ENCODE results near the gene NEUROD6.

The NEUROD6 gene

GRCh38 chr7:31362401-31362800 lies 21.9 kb upstream of the NEUROD6 start:
- H3K4me3 ChIP-seq (ENCODE audit: low read length in 2 of 2), result no peak overlapping the region
- no peak overlapping the region for H3K9ac ChIP-seq (ENCODE audit: low read length in 2 of 2)
- H3K27me3 ChIP-seq (ENCODE audit: control insufficient read depth in 1 of 2, insufficient read depth in 2 of 2, low read length in 2 of 2), result no peaks in the 10 kb centered on the region
- H3K4me1 ChIP-seq (ENCODE audit: control insufficient read depth, insufficient read depth, low read length), result no peaks in the 10 kb centered on the region
- no peak overlapping the region for H3K27ac ChIP-seq (ENCODE audit: low read length)
- H3K36me3 ChIP-seq (ENCODE audit: control insufficient read depth in 2 of 2, insufficient read depth in 2 of 2, low read length in 2 of 2), result no peaks in the 10 kb centered on the region
- no peaks in the 10 kb centered on the region for H3K9me3 ChIP-seq (ENCODE audit: control insufficient read depth in 2 of 2, low read length in 2 of 2)

DNA sequence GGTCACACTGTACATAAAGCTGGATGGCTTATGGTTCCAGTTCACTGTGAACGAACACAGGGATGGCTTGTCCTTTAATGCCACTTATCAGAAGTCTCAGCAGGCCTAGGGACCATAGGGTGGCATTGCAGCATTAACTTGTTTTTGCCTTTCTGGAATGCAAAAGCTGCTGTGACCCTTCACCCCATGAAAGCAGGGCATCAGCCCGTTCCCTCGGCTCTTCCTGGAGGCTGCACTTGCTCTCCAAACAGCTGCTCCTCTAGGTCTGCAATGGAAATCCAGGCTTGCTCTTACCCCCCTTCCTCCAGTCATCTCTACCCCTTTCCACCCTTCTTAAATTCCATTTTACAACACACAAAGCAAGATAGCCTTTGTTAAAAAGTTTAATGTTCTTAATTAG lies 17.9 kb upstream of the NEUROD6 start:
- H3K4me1 ChIP-seq (ENCODE audit: control insufficient read depth, insufficient read depth, low read length), result no peaks in the 10 kb centered on the region
- no peaks in the 10 kb centered on the region for H3K27me3 ChIP-seq (ENCODE audit: control insufficient read depth in 1 of 2, insufficient read depth in 2 of 2, low read length in 2 of 2)
- H3K9me3 ChIP-seq (ENCODE audit: control insufficient read depth in 2 of 2, low read length in 2 of 2), result no peaks in the 10 kb centered on the region
- no peak overlapping the region for H3K9ac ChIP-seq (ENCODE audit: low read length in 2 of 2)
- no peak overlapping the region for H3K4me3 ChIP-seq (ENCODE audit: low read length in 2 of 2)
- no peaks in the 10 kb centered on the region for H3K36me3 ChIP-seq (ENCODE audit: control insufficient read depth in 2 of 2, insufficient read depth in 2 of 2, low read length in 2 of 2)
- H3K27ac ChIP-seq (ENCODE audit: low read length), result no peak overlapping the region

- H3K4me3 ChIP-seq (ENCODE audit: low read length in 2 of 2), result no peak overlapping the region
- H3K4me1 ChIP-seq (ENCODE audit: control insufficient read depth, insufficient read depth, low read length), result no peaks in the 10 kb centered on the region
- no peak overlapping the region for H3K27ac ChIP-seq (ENCODE audit: low read length)
- no peaks in the 10 kb centered on the region for H3K9me3 ChIP-seq (ENCODE audit: control insufficient read depth in 2 of 2, low read length in 2 of 2)
- no peak overlapping the region for H3K9ac ChIP-seq (ENCODE audit: low read length in 2 of 2)
- H3K36me3 ChIP-seq (ENCODE audit: control insufficient read depth in 2 of 2, insufficient read depth in 2 of 2, low read length in 2 of 2), result no peaks in the 10 kb centered on the region
- H3K27me3 ChIP-seq (ENCODE audit: control insufficient read depth in 1 of 2, insufficient read depth in 2 of 2, low read length in 2 of 2), result peaks cover 0 to 3% of the 10 kb centered on the region in 2 donors
Observed at GRCh38 chr7:31345421-31345820, 4.9 kb upstream of the NEUROD6 start.

- Histone ChIP-seq H3K27me3 (ENCODE audit: control insufficient read depth in 1 of 2, insufficient read depth in 2 of 2, low read length in 2 of 2) (peaks cover 0 to 4% of the 10 kb centered on the region in 2 donors), H3K36me3 (ENCODE audit: control insufficient read depth in 2 of 2, insufficient read depth in 2 of 2, low read length in 2 of 2) (no peaks in the 10 kb centered on the region), H3K9ac (ENCODE audit: low read length in 2 of 2) (no peak overlapping the region), H3K27ac (ENCODE audit: low read length) (no peak overlapping the region), H3K4me1 (ENCODE audit: control insufficient read depth, insufficient read depth, low read length) (no peaks in the 10 kb centered on the region), H3K4me3 (ENCODE audit: low read length in 2 of 2) (no peak overlapping the region), H3K9me3 (ENCODE audit: control insufficient read depth in 2 of 2, low read length in 2 of 2) (no peaks in the 10 kb centered on the region)
Observed at GRCh38 chr7:31343516-31344305, 3.2 kb upstream of the NEUROD6 start.

- Histone ChIP-seq H3K4me3 (ENCODE audit: low read length in 2 of 2) (no peak overlapping the region), H3K9me3 (ENCODE audit: control insufficient read depth in 2 of 2, low read length in 2 of 2) (no peaks in the 10 kb centered on the region), H3K36me3 (ENCODE audit: control insufficient read depth in 2 of 2, insufficient read depth in 2 of 2, low read length in 2 of 2) (no peaks in the 10 kb centered on the region), H3K27me3 (ENCODE audit: control insufficient read depth in 1 of 2, insufficient read depth in 2 of 2, low read length in 2 of 2) (peaks cover 7 to 20% of the 10 kb centered on the region in 2 donors), H3K9ac (ENCODE audit: low read length in 2 of 2) (no peak overlapping the region), H3K27ac (ENCODE audit: low read length) (no peak overlapping the region), H3K4me1 (ENCODE audit: control insufficient read depth, insufficient read depth, low read length) (no peaks in the 10 kb centered on the region)
Observed at GRCh38 chr7:31341141-31341540, 615 bp upstream of the NEUROD6 start.

- no peaks in the 10 kb centered on the region for H3K36me3 ChIP-seq (ENCODE audit: control insufficient read depth in 2 of 2, insufficient read depth in 2 of 2, low read length in 2 of 2)
- no peak overlapping the region for H3K27ac ChIP-seq (ENCODE audit: low read length)
- H3K27me3 ChIP-seq (ENCODE audit: control insufficient read depth in 1 of 2, insufficient read depth in 2 of 2, low read length in 2 of 2), result peaks cover 12 to 23% of the 10 kb centered on the region in 2 donors
- no peak overlapping the region for H3K9ac ChIP-seq (ENCODE audit: low read length in 2 of 2)
- no peaks in the 10 kb centered on the region for H3K9me3 ChIP-seq (ENCODE audit: control insufficient read depth in 2 of 2, low read length in 2 of 2)
- H3K4me3 ChIP-seq (ENCODE audit: low read length in 2 of 2), result no peak overlapping the region
- no peaks in the 10 kb centered on the region for H3K4me1 ChIP-seq (ENCODE audit: control insufficient read depth, insufficient read depth, low read length)
Observed at GRCh38 chr7:31340051-31340450, 475 bp downstream of the NEUROD6 start.

GRCh38 chr7:31338706-31339105 lies 1.8 kb downstream of the NEUROD6 start:
- H3K27ac ChIP-seq (ENCODE audit: low read length), result no peak overlapping the region
- no peak overlapping the region for H3K9ac ChIP-seq (ENCODE audit: low read length in 2 of 2)
- no peak overlapping the region for H3K4me3 ChIP-seq (ENCODE audit: low read length in 2 of 2)
- H3K27me3 ChIP-seq (ENCODE audit: control insufficient read depth in 1 of 2, insufficient read depth in 2 of 2, low read length in 2 of 2), result peaks cover 12 to 23% of the 10 kb centered on the region in 2 donors
- no peaks in the 10 kb centered on the region for H3K4me1 ChIP-seq (ENCODE audit: control insufficient read depth, insufficient read depth, low read length)
- H3K36me3 ChIP-seq (ENCODE audit: control insufficient read depth in 2 of 2, insufficient read depth in 2 of 2, low read length in 2 of 2), result no peaks in the 10 kb centered on the region
- no peaks in the 10 kb centered on the region for H3K9me3 ChIP-seq (ENCODE audit: control insufficient read depth in 2 of 2, low read length in 2 of 2)

GRCh38 chr7:31337002-31337565 lies 3.4 kb downstream of the NEUROD6 start:
- no peaks in the 10 kb centered on the region for H3K4me1 ChIP-seq (ENCODE audit: control insufficient read depth, insufficient read depth, low read length)
- peaks cover 12 to 23% of the 10 kb centered on the region in 2 donors for H3K27me3 ChIP-seq (ENCODE audit: control insufficient read depth in 1 of 2, insufficient read depth in 2 of 2, low read length in 2 of 2)
- no peak overlapping the region for H3K4me3 ChIP-seq (ENCODE audit: low read length in 2 of 2)
- H3K9me3 ChIP-seq (ENCODE audit: control insufficient read depth in 2 of 2, low read length in 2 of 2), result no peaks in the 10 kb centered on the region
- H3K36me3 ChIP-seq (ENCODE audit: control insufficient read depth in 2 of 2, insufficient read depth in 2 of 2, low read length in 2 of 2), result no peaks in the 10 kb centered on the region
- H3K27ac ChIP-seq (ENCODE audit: low read length), result no peak overlapping the region
- no peak overlapping the region for H3K9ac ChIP-seq (ENCODE audit: low read length in 2 of 2)

- Histone ChIP-seq H3K36me3 (ENCODE audit: control insufficient read depth in 2 of 2, insufficient read depth in 2 of 2, low read length in 2 of 2) (no peaks in the 10 kb centered on the region), H3K27me3 (ENCODE audit: control insufficient read depth in 1 of 2, insufficient read depth in 2 of 2, low read length in 2 of 2) (peaks cover 12 to 23% of the 10 kb centered on the region in 2 donors), H3K4me3 (ENCODE audit: low read length in 2 of 2) (peak overlapping the region in 1 of 2 donors; percentile 49), H3K9me3 (ENCODE audit: control insufficient read depth in 2 of 2, low read length in 2 of 2) (no peaks in the 10 kb centered on the region), H3K9ac (ENCODE audit: low read length in 2 of 2) (no peak overlapping the region), H3K27ac (ENCODE audit: low read length) (no peak overlapping the region), H3K4me1 (ENCODE audit: control insufficient read depth, insufficient read depth, low read length) (no peaks in the 10 kb centered on the region)
Observed at GRCh38 chr7:31336202-31337001, 4.1 kb downstream of the NEUROD6 start.

DNA sequence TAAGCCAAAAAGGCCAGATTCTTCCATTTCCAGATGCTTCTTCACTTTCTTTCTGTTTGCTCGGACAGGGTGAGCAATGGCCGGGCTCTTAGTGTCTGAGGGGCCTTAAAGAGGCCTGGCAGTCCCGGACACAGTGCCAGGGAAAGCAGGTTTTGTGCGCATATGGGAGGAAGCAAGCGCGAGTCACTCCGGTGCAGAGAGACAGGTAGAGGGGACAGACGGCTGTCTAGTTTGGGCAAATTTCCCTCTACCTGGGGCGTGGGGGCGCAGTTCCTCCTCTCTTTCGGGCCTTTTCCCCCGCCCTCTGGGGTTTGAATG lies 4.7 kb downstream of the NEUROD6 start:
- Histone ChIP-seq H3K36me3 (ENCODE audit: control insufficient read depth in 2 of 2, insufficient read depth in 2 of 2, low read length in 2 of 2) (no peaks in the 10 kb centered on the region), H3K9me3 (ENCODE audit: control insufficient read depth in 2 of 2, low read length in 2 of 2) (no peaks in the 10 kb centered on the region), H3K4me3 (ENCODE audit: low read length in 2 of 2) (peak overlapping the region in 1 of 2 donors; percentile 49), H3K9ac (ENCODE audit: low read length in 2 of 2) (no peak overlapping the region), H3K27ac (ENCODE audit: low read length) (no peak overlapping the region), H3K4me1 (ENCODE audit: control insufficient read depth, insufficient read depth, low read length) (no peaks in the 10 kb centered on the region), H3K27me3 (ENCODE audit: control insufficient read depth in 1 of 2, insufficient read depth in 2 of 2, low read length in 2 of 2) (peaks cover 12 to 23% of the 10 kb centered on the region in 2 donors)
